Loucy (cell line): ENCODE data around the gene CYYR1.

Experiments used
- CTCF ChIP-seq: fragments of 200-600 bp; sonication (generic); conservative IDR thresholded peaks from 2 replicates; pipeline ENCODE4 v1.5.1; 2014; ENCODE audit warnings: mild to moderate bottlenecking, antibody characterized with exemption, low read length
- EZH2phosphoT487 ChIP-seq: fragments of 200-600 bp; IDR thresholded peaks from 2 replicates; pipeline ENCODE4 v1.6.1; 2018; ENCODE audit warnings: antibody characterized with exemption, mild to moderate bottlenecking, moderate library complexity, borderline replicate concordance

GRCh38 chr21:26591543-26591942, 18.5 kb upstream of the CYYR1 start:
- TF ChIP-seq CTCF, result no peak
- no peak for TF ChIP-seq EZH2phosphoT487
